ENCODE results near the gene SMIM10. TPM values are rescaled to one million over a fixed set of nuclear protein-coding genes. Genes with fewer than 3 reads are reported as not detected.

SMIM10 gene
- total RNA-seq, 1 donor from 2014 or later: 0.51 TPM

DNA sequence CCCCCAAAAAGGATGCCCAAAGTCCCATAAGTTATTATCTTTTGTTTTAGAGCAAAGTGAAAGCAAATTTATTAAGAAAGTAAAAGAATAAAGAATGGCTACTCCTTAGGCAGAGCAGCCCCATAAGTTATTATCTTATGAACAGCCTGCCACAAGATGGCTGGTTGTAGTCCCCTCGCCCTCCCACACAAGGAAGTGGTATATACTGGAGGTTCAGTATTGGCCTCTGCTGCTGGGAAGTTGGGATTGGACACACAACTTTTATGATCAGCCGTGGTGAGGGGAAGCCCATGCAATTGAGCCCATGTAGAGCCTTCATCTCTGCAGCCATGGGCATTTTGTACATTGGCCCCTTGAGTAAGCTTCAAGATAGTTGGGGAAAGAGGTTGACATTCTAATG is 8.0 kb upstream of the SMIM10 start:
- H3K4me1 Mint-ChIP-seq (ENCODE audit: unreplicated experiment): no peaks in the 10 kb centered on the region
- no peaks in the 10 kb centered on the region for H3K36me3 Mint-ChIP-seq (ENCODE audit: low read depth, unreplicated experiment)
- H3K27me3 Mint-ChIP-seq (ENCODE audit: unreplicated experiment): no peaks in the 10 kb centered on the region
- H3K9me3 Mint-ChIP-seq (ENCODE audit: unreplicated experiment): no peaks in the 10 kb centered on the region
- no peak overlapping the region for H3K4me3 Mint-ChIP-seq (ENCODE audit: unreplicated experiment)
- TF ChIP-seq, protein P1, sequence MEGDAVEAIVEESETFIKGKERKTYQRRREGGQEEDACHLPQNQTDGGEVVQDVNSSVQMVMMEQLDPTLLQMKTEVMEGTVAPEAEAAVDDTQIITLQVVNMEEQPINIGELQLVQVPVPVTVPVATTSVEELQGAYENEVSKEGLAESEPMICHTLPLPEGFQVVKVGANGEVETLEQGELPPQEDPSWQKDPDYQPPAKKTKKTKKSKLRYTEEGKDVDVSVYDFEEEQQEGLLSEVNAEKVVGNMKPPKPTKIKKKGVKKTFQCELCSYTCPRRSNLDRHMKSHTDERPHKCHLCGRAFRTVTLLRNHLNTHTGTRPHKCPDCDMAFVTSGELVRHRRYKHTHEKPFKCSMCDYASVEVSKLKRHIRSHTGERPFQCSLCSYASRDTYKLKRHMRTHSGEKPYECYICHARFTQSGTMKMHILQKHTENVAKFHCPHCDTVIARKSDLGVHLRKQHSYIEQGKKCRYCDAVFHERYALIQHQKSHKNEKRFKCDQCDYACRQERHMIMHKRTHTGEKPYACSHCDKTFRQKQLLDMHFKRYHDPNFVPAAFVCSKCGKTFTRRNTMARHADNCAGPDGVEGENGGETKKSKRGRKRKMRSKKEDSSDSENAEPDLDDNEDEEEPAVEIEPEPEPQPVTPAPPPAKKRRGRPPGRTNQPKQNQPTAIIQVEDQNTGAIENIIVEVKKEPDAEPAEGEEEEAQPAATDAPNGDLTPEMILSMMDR (IDR thresholded peaks at IDR 0.05; ENCODE audit: unreplicated experiment): no peak
- H3K27ac Mint-ChIP-seq (ENCODE audit: unreplicated experiment): no peak overlapping the region
- DNase-seq (ENCODE audit: low spot score): no peak

DNA sequence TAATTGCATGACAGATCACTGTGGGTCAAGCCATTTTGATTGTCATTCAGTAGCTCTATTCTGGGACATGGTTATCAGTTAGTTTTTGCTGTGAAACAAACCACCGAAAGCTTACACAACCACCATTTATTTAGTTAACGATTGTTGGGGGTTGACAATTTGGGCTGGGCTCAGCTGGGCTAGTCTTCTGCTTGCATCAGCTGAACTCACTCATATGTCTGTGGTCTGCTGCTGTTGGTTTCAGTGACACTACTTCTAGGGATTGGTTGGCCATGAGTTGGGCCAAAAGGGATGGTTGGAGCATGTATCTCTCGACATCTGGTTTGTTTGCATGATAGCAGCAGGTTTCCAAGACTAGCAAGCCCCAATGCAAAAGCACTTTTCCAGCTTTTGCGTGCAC is 5.3 kb upstream of the SMIM10 start:
- Mint-ChIP-seq H3K4me1 (ENCODE audit: unreplicated experiment) (no peaks in the 10 kb centered on the region), H3K27me3 (ENCODE audit: unreplicated experiment) (no peaks in the 10 kb centered on the region), H3K9me3 (ENCODE audit: unreplicated experiment) (no peaks in the 10 kb centered on the region), H3K4me3 (ENCODE audit: unreplicated experiment) (no peak overlapping the region), H3K27ac (ENCODE audit: unreplicated experiment) (no peak overlapping the region), H3K36me3 (ENCODE audit: low read depth, unreplicated experiment) (no peaks in the 10 kb centered on the region)
- no peak for DNase-seq (ENCODE audit: low spot score)
- TF ChIP-seq, protein P1 (IDR thresholded peaks at IDR 0.05; ENCODE audit: unreplicated experiment): no peak

DNA sequence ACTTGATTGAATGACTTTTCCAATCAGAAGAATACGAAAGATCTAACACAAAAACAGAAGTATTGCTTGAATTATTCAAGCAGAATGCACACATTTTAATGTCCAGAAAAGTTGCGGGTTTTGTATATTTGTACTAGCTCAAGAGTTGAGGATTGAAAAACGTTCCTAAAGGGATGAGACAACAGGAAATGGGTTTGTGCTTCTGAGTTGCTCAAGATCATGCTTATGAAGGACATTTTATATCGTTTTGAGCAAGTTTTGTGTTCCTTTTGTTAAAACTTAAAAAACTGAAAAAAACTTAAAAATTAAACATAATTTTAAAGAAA is 353 bp upstream of the SMIM10 start:
- H3K36me3 Mint-ChIP-seq (ENCODE audit: low read depth, unreplicated experiment): no peaks in the 10 kb centered on the region
- peaks cover 5% of the 10 kb centered on the region for H3K27me3 Mint-ChIP-seq (ENCODE audit: unreplicated experiment)
- TF ChIP-seq, protein P1 (IDR thresholded peaks at IDR 0.05; ENCODE audit: unreplicated experiment): no peak
- no peak overlapping the region for H3K27ac Mint-ChIP-seq (ENCODE audit: unreplicated experiment)
- peaks cover 3% of the 10 kb centered on the region for H3K4me1 Mint-ChIP-seq (ENCODE audit: unreplicated experiment)
- H3K4me3 Mint-ChIP-seq (ENCODE audit: unreplicated experiment): no peak overlapping the region
- DNase-seq (ENCODE audit: low spot score): no peak
- no peaks in the 10 kb centered on the region for H3K9me3 Mint-ChIP-seq (ENCODE audit: unreplicated experiment)

DNA sequence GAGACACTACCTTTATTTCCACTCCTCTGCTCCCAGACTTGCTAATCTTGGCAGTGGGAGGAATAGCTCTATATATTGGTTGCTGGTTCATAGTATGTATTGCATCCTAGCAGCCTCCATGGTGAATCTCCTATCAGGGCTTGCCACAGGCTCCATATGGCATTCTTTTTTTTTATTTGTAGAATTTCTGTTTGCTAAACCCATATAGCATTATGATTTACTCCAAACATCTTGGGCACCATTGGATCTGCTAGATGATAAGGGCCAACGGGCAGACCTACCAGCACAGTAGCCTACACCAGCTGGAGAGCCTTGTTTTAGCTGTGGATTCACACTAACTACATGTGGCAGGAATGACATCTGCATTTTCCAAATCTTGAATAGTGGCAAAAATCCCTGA is 6.9 kb downstream of the SMIM10 start:
- no peak overlapping the region for H3K27ac Mint-ChIP-seq (ENCODE audit: unreplicated experiment)
- DNase-seq (ENCODE audit: low spot score): no peak
- peaks cover 13% of the 10 kb centered on the region for H3K4me1 Mint-ChIP-seq (ENCODE audit: unreplicated experiment)
- TF ChIP-seq, protein P1 (IDR thresholded peaks at IDR 0.05; ENCODE audit: unreplicated experiment): no peak
- H3K27me3 Mint-ChIP-seq (ENCODE audit: unreplicated experiment): no peaks in the 10 kb centered on the region
- H3K4me3 Mint-ChIP-seq (ENCODE audit: unreplicated experiment): no peak overlapping the region
- no peaks in the 10 kb centered on the region for H3K9me3 Mint-ChIP-seq (ENCODE audit: unreplicated experiment)
- H3K36me3 Mint-ChIP-seq (ENCODE audit: low read depth, unreplicated experiment): no peaks in the 10 kb centered on the region

DNA sequence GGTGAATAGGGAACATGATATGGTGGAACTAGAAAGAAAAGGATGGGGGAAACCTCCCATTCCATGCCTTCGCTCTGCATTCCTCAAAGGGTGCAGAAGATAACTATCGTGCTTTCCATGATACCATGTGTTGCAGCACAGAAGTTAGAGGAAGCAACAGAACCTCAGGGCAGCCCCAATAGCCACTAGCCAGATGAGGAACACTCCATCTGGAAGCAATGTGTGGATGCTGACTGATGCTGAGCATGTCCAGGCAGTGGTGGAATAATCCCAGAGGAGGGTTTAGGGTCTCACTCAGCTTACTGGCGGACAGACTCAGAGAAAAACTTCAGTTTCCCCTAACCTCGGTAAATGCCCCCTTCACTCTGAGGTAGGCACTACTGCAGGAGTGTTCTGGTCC is 7.5 kb downstream of the SMIM10 start:
- DNase-seq (ENCODE audit: low spot score): no peak
- Mint-ChIP-seq H3K4me1 (ENCODE audit: unreplicated experiment) (peaks cover 13% of the 10 kb centered on the region), H3K36me3 (ENCODE audit: low read depth, unreplicated experiment) (no peaks in the 10 kb centered on the region), H3K27me3 (ENCODE audit: unreplicated experiment) (no peaks in the 10 kb centered on the region), H3K4me3 (ENCODE audit: unreplicated experiment) (no peak overlapping the region), H3K9me3 (ENCODE audit: unreplicated experiment) (no peaks in the 10 kb centered on the region), H3K27ac (ENCODE audit: unreplicated experiment) (no peak overlapping the region)
- TF ChIP-seq, protein P1 (IDR thresholded peaks at IDR 0.05; ENCODE audit: unreplicated experiment): no peak
